Heart right ventricle (tissue), 12 donors: Measurements from ENCODE around the gene RMI1. TPM values are rescaled to one million over a fixed set of nuclear protein-coding genes. Genes with fewer than 3 reads are reported as not detected.

Experiments
- microRNA-seq, 2 donors: library from miRNA; unstranded; fragments of <30 nt; microRNA quantifications; one replicate each; pipeline ENCODE4 v1.2.0, GENCODE V29; 2021
- polyA plus RNA-seq, 2 donors: library from polyadenylated mRNA; stranded (reverse); fragments of 200-250 nt; gene quantifications; one replicate each; pipeline ENCODE4 v1.2.3, GENCODE V29; 2013
- total RNA-seq, 10 donors: library from RNA; stranded (reverse); fragmentation: NEBNext Ultra II Directional in 3 of 10; extraction: Animal tissue kit (Norgen Biotek cat#: 25700) in 3 of 10; gene quantifications; one replicate each; pipeline versions ENCODE4 v1.2.1 to v1.2.4, GENCODE V29; 2021 to 2023
- donor health status: ischemic (EF 13 %, LVEDD 7.1; RV severe dilation, severe dysfunction).
- donor health status: healthy with polysubstance abuse.
- donor health status: DM: no; HTN: yes; CAD: no.
- donor health status: DM: no; HTN: no; CAD: no.
- donor health status: ischemic (EF 25% LVEDD 6.9; RV normal size, moderate dysfunction).
- donor health status: ischemic (EF 25% LVEDD 5.7; RV mildly dilated, moderate dysfunction).
- donor health status: healthy.
- donor health status: nonischemic (EF 11% LVEDD 7.7; RV severe dilation, severe dysfunction).
- donor health status: DM: yes; HTN: yes; CAD: no.
- donor health status: PGD.
- donor health status: ischemic (EF 29% LVEDD 5.4; RV normal size, mild dysfunction).
- donor health status: nonischemic (EF 23%, LVEDD 6.1; RV moderate dilation, normal function).

RMI1 gene
- total and polyA plus RNA-seq, 12 donors: 2.4 to 9.7 (median 5.4) TPM

Small RNAs within 50 kb of the gene (microRNA-seq; reads per million reads assigned to microRNA genes)
- gene MIR7-1: 42.5 to 45.0 reads per million in 2 donors

Other genes starting within 250 kb of the RMI1 start
- 10 to 100 TPM; 13.2 to 25.0 (median 19.9) TPM for gene GKAP1, start 163.0 kb upstream of the RMI1 start, total RNA-seq
- 10 to 100 TPM; 18.2 to 24.0 TPM for gene GKAP1, start 163.0 kb upstream of the RMI1 start, polyA plus RNA-seq
- gene KIF27, start 59.4 kb upstream of the RMI1 start, total RNA-seq: 1 to 10 TPM; 2.1 to 6.3 (median 3.2) TPM
- 1 to 10 TPM in 1 of 2 donors, under 1 TPM in 1; 0.57 to 1.9 TPM for gene KIF27, start 59.4 kb upstream of the RMI1 start, polyA plus RNA-seq
- 100 to 1,000 TPM; 269 to 351 (median 326) TPM for gene HNRNPK, start 590 bp upstream of the RMI1 start, total RNA-seq
- 100 to 1,000 TPM; 129 to 239 TPM for gene HNRNPK, start 590 bp upstream of the RMI1 start, polyA plus RNA-seq